ENCODE data around the gene CPNE5. TPM values are rescaled to one million over a fixed set of nuclear protein-coding genes. Genes with fewer than 3 reads are reported as not detected.
"Not testable (repeated sequence)": the region's sequence is repeated elsewhere in the genome, so short reads cannot be mapped to it uniquely, and the experiment has no call there.

The CPNE5 gene
- total RNA-seq, 1 donor from 2014 or later = 24.9 TPM

- Mint-ChIP-seq H3K4me1 (ENCODE audit: unreplicated experiment) (peaks cover 21% of the 10 kb centered on the region), H3K4me3 (ENCODE audit: unreplicated experiment) (peak overlapping the region; percentile 51), H3K27ac (ENCODE audit: unreplicated experiment) (no peak overlapping the region), H3K9me3 (ENCODE audit: unreplicated experiment) (no peaks in the 10 kb centered on the region), H3K27me3 (ENCODE audit: unreplicated experiment) (peaks cover 13% of the 10 kb centered on the region), H3K36me3 (ENCODE audit: low read depth, unreplicated experiment) (peaks cover 37% of the 10 kb centered on the region)
- TF ChIP-seq CTCF (IDR thresholded peaks at IDR 0.05; ENCODE audit: unreplicated experiment) = no peak
- no peak for DNase-seq (ENCODE audit: low spot score)
Observed at GRCh38 chr6:36813526-36813925, 25.7 kb downstream of the CPNE5 start.

GRCh38 chr6:36813047-36813446, 26.2 kb downstream of the CPNE5 start:
- DNase-seq (ENCODE audit: low spot score); H3K4me3 Mint-ChIP-seq (ENCODE audit: unreplicated experiment); H3K9me3 Mint-ChIP-seq (ENCODE audit: unreplicated experiment); H3K27ac Mint-ChIP-seq (ENCODE audit: unreplicated experiment): not testable (repeated sequence)
- peaks cover 12% of the 10 kb centered on the region for H3K27me3 Mint-ChIP-seq (ENCODE audit: unreplicated experiment)
- H3K36me3 Mint-ChIP-seq (ENCODE audit: low read depth, unreplicated experiment) = peaks cover 34% of the 10 kb centered on the region
- H3K4me1 Mint-ChIP-seq (ENCODE audit: unreplicated experiment) = peaks cover 19% of the 10 kb centered on the region

GRCh38 chr6:36809941-36810803, 29.1 kb downstream of the CPNE5 start:
- Mint-ChIP-seq H3K36me3 (ENCODE audit: low read depth, unreplicated experiment) (peaks cover 18% of the 10 kb centered on the region), H3K4me3 (ENCODE audit: unreplicated experiment) (no peak overlapping the region), H3K27ac (ENCODE audit: unreplicated experiment) (no peak overlapping the region), H3K27me3 (ENCODE audit: unreplicated experiment) (peaks cover 16% of the 10 kb centered on the region), H3K9me3 (ENCODE audit: unreplicated experiment) (no peaks in the 10 kb centered on the region), H3K4me1 (ENCODE audit: unreplicated experiment) (peaks cover 23% of the 10 kb centered on the region)
- DNase-seq (ENCODE audit: low spot score) = no peak
- TF ChIP-seq CTCF (IDR thresholded peaks at IDR 0.05; ENCODE audit: unreplicated experiment) = no peak

GRCh38 chr6:36809156-36809555, 30.1 kb downstream of the CPNE5 start:
- H3K36me3 Mint-ChIP-seq (ENCODE audit: low read depth, unreplicated experiment) = peaks cover 11% of the 10 kb centered on the region
- no peak for TF ChIP-seq CTCF (IDR thresholded peaks at IDR 0.05; ENCODE audit: unreplicated experiment)
- peak overlapping the region; percentile 53 for H3K27ac Mint-ChIP-seq (ENCODE audit: unreplicated experiment)
- no peak overlapping the region for H3K4me3 Mint-ChIP-seq (ENCODE audit: unreplicated experiment)
- peaks cover 16% of the 10 kb centered on the region for H3K27me3 Mint-ChIP-seq (ENCODE audit: unreplicated experiment)
- DNase-seq (ENCODE audit: low spot score) = no peak
- peaks cover 33% of the 10 kb centered on the region for H3K4me1 Mint-ChIP-seq (ENCODE audit: unreplicated experiment)
- no peaks in the 10 kb centered on the region for H3K9me3 Mint-ChIP-seq (ENCODE audit: unreplicated experiment)

GRCh38 chr6:36808634-36809033, 30.6 kb downstream of the CPNE5 start:
- Mint-ChIP-seq H3K27me3 (ENCODE audit: unreplicated experiment) (peaks cover 14% of the 10 kb centered on the region), H3K4me3 (ENCODE audit: unreplicated experiment) (no peak overlapping the region), H3K4me1 (ENCODE audit: unreplicated experiment) (peaks cover 39% of the 10 kb centered on the region), H3K9me3 (ENCODE audit: unreplicated experiment) (no peaks in the 10 kb centered on the region), H3K27ac (ENCODE audit: unreplicated experiment) (no peak overlapping the region), H3K36me3 (ENCODE audit: low read depth, unreplicated experiment) (peaks cover 6% of the 10 kb centered on the region)
- DNase-seq (ENCODE audit: low spot score) = no peak
- TF ChIP-seq CTCF (IDR thresholded peaks at IDR 0.05; ENCODE audit: unreplicated experiment) = no peak
